GM19452 (cell line): ENCODE measurements around the gene ZNF835.
"Not testable (repeated sequence)": the region's sequence is repeated elsewhere in the genome, so short reads cannot be mapped to it uniquely, and the experiment has no call there.

Source experiments
- ATAC-seq: cut with Tn5 transposase; IDR thresholded peaks from one replicate; pipeline ENCODE4 v1.9.1; 2021; ENCODE audit not compliant: unreplicated experiment

The ZNF835 gene

GRCh38 chr19:56671613-56671994 lies at the start of gene ZNF835:
TSS of gene ZNF835 (minus strand) at chr19:56671757. CDS start at chr19:56665198, 6,559 bp downstream.
- ATAC-seq: no peak

GRCh38 chr19:56720281-56720680 lies 48.7 kb upstream of the ZNF835 start:
- no peak for ATAC-seq

DNA sequence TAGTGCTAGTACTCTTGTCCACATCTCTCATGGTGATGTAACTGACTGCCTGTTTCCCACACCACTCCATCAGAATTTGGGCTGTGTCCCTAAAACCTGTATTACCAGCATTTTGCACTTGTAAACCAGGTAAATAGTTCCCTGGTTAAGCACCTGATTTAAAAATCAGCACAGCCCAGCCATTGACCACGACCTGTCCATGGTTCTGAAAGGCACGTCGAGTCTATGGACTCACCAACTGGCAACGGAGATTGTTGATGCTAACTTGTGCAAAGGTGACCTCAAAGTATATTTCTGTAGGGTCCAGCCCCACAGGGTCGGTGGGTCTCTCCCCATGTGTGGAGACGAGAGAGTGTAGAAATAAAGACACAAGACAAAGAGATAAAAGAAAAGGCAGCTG lies 46.7 kb upstream of the ZNF835 start:
- ATAC-seq: no peak

DNA sequence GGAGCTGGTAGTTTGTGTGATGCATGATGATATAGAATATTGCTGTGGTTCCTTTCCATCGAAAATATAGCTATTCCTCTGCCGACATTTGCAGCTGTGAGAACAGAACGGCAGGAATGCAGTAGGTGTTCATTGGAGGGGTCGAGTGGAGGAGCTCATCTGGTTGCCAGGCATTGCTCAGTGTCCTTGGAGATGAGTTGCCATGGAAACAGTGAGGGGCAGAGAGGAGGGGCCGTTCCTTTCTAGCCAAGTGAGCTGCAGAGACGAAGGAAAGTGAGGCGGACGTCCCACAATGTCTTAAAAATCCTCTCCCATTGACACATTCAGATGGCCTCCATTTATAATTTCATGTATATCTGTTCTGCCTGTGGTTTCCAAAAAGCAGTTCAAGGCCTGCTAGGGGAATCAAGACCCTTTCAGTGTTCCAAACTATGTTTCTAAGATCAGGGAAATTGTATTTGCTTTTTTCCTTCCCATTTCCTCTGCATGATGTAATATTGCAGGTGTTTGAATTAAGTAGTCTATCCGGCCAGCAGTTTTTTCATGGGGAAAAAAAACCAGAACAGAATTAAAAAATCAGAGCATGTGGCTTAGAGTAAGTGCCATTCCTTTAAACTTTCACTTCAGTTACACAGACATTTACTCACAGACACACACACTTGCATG lies 41.2 kb upstream of the ZNF835 start:
- no peak for ATAC-seq

GRCh38 chr19:56710437-56710836 lies 38.9 kb upstream of the ZNF835 start:
- ATAC-seq: no peak

- ATAC-seq: no peak
These were observed 36.3 kb upstream of the ZNF835 start for GRCh38 chr19:56707821-56708220.

DNA sequence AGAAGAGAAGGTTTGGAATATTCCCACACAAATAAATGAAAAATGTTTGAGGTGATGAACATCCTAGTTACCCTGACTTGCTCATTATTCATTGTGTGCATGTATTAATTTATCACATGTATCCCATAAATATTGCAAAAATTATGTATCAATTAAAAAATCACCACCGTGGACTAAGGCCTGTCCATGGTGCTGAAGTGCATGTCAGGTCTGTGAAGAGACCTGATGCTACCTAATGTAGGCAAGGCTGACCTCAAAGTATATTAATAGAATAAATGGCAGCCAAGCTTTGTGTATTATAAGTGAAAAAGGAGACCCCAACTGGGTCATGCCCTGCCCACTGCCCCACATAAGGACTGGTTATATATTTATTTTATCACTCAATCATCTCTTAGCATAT lies 34.4 kb upstream of the ZNF835 start:
- no peak for ATAC-seq

DNA sequence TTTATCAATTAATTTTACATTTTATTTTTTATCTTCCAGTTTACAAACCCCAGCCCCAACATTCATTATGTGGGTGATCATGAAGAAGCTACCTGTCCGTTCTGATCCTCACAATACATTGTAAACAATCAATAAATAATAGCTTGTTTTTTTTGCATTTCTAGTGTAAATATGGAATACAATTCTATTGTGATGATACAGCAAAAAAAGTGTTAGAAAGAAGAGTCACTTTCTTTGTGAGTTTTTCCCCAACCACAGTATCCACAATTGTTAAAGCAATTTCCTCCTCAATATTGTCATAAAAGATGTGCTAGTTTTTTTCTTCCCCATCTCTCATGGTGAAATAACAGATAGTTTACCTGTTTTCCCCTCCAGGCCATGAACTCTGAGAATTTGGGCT lies 30.3 kb upstream of the ZNF835 start:
- no peak for ATAC-seq

DNA sequence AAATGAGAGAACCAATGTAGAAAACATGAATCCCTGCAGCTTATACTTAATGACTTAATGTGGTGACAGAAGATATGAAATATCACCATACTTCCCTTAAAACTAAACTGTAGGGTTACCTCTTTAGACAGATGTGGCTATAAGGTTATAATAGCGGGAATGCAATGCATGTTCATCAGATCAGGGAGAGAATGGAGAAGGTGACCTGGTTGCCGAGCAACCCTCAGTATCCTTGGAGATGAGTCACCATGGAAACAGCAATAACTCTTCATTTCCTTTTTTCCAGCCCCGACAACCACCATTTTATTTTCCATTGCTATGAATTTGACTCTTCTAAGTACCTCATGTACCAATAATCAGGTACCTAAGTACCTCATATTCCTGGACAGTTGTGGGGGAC lies 28.0 kb upstream of the ZNF835 start:
- no peak for ATAC-seq

- ATAC-seq: no peak
These were observed 20.8 kb upstream of the ZNF835 start for GRCh38 chr19:56692206-56692895.

DNA sequence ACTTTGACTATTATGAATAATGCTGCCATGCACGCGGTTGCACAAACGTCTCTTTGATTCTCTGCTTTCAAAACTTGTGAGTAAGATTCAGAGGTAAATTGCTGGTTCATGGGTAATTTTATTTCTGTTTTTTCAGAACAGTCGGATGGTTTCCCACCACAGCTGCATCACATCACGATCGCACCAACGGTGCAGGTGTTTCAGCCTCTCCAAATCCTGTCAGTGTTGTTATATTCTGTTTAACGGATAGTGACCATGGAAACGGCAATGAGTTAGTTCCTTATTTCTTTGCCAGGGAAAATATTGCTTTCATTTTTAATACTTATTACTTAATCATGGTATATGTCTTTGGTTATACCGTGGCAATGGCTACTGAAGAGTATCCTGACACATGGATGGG lies 19.1 kb upstream of the ZNF835 start:
- ATAC-seq: no peak

DNA sequence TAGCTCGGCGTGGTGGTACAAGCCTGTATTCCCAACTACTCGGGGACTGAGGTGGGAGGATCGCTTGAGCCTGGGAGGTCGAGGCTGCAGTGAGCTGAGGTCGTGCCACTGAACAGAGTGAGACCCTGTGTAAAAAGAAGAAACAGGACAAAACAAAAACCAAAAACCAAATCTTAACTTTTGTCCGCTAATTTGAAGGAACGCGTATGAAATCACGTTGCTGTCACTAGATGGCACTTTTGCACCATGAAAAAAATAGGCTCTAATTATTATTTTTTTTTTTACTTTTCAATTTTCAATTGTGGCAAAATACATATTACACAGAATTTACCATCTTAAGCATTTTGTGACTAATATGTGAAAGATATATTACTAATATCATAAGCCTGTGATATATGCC lies 17.6 kb upstream of the ZNF835 start:
- ATAC-seq: no peak

- no peak for ATAC-seq
These were observed 15.5 kb upstream of the ZNF835 start for GRCh38 chr19:56687031-56687430.

- ATAC-seq: no peak
These were observed 11.6 kb upstream of the ZNF835 start for GRCh38 chr19:56683116-56683515.

GRCh38 chr19:56681702-56682101 lies 10.1 kb upstream of the ZNF835 start:
- no peak for ATAC-seq

DNA sequence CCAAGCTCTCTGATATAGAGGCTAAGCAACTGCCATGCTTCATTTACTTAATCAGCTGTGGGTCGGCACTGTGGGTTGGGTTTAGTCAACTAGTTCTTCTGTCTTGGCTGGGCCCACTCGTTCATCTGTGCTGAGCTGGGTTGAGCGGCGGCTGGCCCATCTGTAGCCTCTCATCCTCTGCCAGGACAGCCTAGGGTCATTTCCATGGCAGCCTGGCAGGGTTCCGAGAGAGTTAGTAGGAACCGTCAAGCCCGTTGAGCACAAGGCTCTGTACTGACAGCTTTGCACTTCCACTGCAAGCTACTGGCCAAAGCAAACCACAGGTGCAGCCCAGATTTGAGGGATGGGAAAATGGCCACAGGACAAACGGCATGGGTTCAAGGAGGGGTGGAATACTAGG lies 6.6 kb upstream of the ZNF835 start:
- ATAC-seq: no peak

DNA sequence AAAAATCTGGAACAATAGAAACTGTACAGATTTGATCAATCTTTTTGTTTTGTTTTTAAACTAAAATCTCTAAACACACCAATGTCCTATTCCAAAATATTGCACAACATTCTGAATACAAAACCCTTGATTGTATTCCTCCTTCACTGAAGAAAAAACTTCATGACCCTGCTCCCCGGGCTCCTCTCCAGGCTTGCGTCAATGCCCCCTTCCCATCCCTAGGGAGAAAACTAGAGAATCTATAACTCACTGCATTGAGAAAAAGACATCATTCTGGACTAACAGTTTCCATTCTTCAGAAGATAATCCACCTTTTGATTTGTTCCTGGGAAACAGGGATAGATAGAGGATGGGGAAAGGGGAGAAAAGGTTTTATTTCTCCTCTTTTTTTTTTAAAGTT lies 1.1 kb upstream of the ZNF835 start:
- ATAC-seq: not testable (repeated sequence)

DNA sequence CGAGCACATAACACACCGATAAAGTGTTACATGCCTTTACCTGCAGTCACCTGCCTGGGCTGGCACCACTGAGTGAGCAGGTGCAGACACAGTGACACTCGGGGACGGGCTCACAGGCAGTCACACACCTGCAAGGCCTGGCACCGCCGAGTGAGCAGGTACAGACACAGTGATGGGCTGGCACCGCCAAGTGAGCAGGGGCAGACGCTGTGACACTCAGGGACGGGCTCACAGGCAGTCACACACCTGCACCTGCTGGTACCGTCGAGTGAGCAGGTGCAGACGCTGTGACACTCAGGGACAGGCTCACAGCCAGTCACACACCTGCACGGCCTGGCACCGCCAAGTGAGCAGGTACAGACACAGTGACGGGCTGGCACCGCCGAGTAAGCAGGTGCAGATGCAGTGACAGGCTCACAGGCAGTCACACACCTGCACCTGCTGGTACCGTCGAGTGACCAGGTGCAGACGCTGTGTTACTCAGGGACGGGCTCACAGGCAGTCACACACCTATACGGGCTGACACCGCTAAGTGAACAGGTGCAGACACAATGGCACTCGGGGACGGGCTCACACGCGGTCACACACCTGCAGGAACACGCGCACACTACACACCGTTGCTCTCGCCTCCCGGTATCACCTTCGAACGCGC lies 470 bp downstream of the ZNF835 start:
- no peak for ATAC-seq

DNA sequence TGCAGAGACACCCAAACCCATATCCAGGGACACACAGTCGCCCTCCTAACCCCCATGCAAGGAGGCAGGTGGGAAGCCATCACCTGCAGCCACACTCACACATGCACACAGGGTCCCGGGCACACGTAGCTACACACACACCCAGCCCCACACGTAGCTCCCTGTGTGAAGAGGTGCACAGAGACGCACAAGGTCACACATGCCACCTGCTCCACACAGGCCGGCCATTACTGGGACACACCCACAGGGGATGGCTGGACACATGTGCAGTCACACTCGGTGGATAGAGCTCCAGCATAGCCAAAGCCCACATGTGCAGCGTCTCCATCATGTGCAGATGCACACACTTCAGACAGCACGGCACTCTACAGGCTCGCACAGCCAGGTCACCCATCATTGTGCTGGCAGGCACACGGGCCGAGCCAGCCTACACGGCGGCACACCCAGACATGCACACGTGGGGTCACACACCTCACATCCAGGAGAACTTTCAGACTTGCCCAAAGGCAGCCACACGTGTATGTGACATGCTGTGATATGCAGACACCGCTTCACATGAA lies 1.1 kb downstream of the ZNF835 start:
- no peak for ATAC-seq

GRCh38 chr19:56668676-56669075 lies 2.9 kb downstream of the ZNF835 start:
- no peak for ATAC-seq

DNA sequence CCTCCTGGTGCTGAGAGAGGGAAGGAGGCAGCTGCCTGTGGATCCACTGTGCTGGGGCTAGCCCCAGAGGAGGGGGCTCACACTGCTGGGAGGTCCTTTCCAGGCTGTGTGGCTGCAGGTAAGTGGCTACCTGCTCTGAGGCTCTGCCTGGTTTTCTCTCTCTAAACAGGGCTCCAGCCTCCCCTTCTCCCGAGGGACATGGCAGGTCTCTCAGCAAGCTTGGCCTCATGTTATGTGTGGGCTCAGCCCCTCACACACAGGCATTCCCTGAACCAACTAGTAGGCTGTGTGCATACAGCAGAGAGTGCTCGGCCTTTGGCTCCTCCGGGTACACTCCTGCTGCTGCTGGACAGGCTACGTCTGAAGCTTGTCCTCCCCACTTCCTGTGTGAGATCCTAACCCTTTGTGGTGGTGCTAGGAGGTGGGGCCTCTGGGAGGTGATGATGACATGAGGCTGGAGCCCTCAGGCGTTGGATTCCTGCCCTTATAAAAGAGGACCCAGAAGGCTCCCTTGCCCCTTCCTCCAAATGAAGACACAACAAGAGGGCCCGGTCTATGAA lies 4.2 kb downstream of the ZNF835 start:
- no peak for ATAC-seq

- no peak for ATAC-seq
These were observed 7.0 kb downstream of the ZNF835 start for GRCh38 chr19:56664511-56664910.
